Endodermal cell (in vitro differentiated cells): ENCODE measurements around the gene KMT5B. TPM values are rescaled to one million over a fixed set of nuclear protein-coding genes. Genes with fewer than 3 reads are reported as not detected.

Source experiments
- DNase-seq: peaks from one replicate; pipeline ENCODE4 v3.0.0-alpha.2; 2017
- H3K27ac ChIP-seq: 2 replicates; pipeline ENCODE4 v1.5.1; 2013; ENCODE audit warnings: mild to moderate bottlenecking, low read depth, low read length, moderate library complexity
- H3K27me3 ChIP-seq: 2 replicates; pipeline ENCODE4 v1.6.1; 2013; ENCODE audit warnings: mild to moderate bottlenecking, low read length, moderate library complexity; ENCODE audit not compliant: insufficient read depth, control insufficient read depth, poor library complexity, severe bottlenecking
- H3K36me3 ChIP-seq: 2 replicates; pipeline ENCODE4 v1.7.0; 2013; ENCODE audit warnings: mild to moderate bottlenecking, low read length, moderate library complexity; ENCODE audit not compliant: control insufficient read depth, insufficient read depth
- H3K4me1 ChIP-seq: one replicate; pipeline ENCODE4 v1.7.0; 2013; ENCODE audit warnings: low read length; ENCODE audit not compliant: control insufficient read depth, insufficient read depth
- H3K4me3 ChIP-seq: 2 replicates; pipeline ENCODE4 v1.5.1; 2013; ENCODE audit warnings: mild to moderate bottlenecking, low read length, moderate library complexity
- H3K9ac ChIP-seq: 2 replicates; pipeline ENCODE4 v1.6.1; 2013; ENCODE audit warnings: mild to moderate bottlenecking, low read length, moderate library complexity; ENCODE audit not compliant: poor library complexity, severe bottlenecking; ENCODE audit errors: extremely low read depth
- H3K9me3 ChIP-seq: 2 replicates; pipeline ENCODE4 v1.6.1; 2013; ENCODE audit warnings: mild to moderate bottlenecking, low read length, moderate library complexity; ENCODE audit not compliant: control insufficient read depth
- H3K27ac Mint-ChIP-seq: 2 replicates; pipeline ENCODE4 v1.8.0; 2020; ENCODE audit warnings: mixed read lengths
- H3K27me3 Mint-ChIP-seq: 2 replicates; pipeline ENCODE4 v1.8.0; 2021; ENCODE audit warnings: mild to moderate bottlenecking, mixed read lengths; ENCODE audit not compliant: insufficient read depth
- H3K36me3 Mint-ChIP-seq: 2 replicates; pipeline ENCODE4 v1.8.0; 2020; ENCODE audit warnings: low read depth, mixed read lengths
- H3K4me1 Mint-ChIP-seq: 2 replicates; pipeline ENCODE4 v1.8.0; 2020; ENCODE audit warnings: mixed read lengths
- H3K4me3 Mint-ChIP-seq: 2 replicates; pipeline ENCODE4 v1.8.0; 2020; ENCODE audit warnings: mild to moderate bottlenecking, moderate library complexity, mixed read lengths
- H3K9me3 Mint-ChIP-seq: 2 replicates; pipeline ENCODE4 v1.8.0; 2020; ENCODE audit warnings: mild to moderate bottlenecking, mixed read lengths
- WGBS, 2 experiments: methylation state at CpG; one replicate each; pipeline versions ENCODE4 v1.1.5 to v1.1.7; 2013; ENCODE audit warnings: missing lambda C conversion rate in 2 of 2, mixed read lengths in 1 of 2; ENCODE audit not compliant: insufficient coverage in 1 of 2, insufficient read length in 1 of 2; 5-methylcytosine and 5-hydroxymethylcytosine counted together
- total RNA-seq, 2 donors: library from RNA; stranded (reverse); fragmentation: NEBNext Ultra II Directional in 1 of 2; extraction: Animal tissue kit (Norgen Biotek cat#: 25700) in 1 of 2; gene quantifications; 2 replicates in 1 of 2; 3 replicates in 1 of 2; pipeline ENCODE4 v1.2.1, GENCODE V29; 2021
- TF ChIP-seq, protein P1 (sequence below): fragments of 200-600 bp; sonication (generic); conservative IDR thresholded peaks from 2 replicates; pipeline ENCODE4 v1.5.0; 2021; ENCODE audit warnings: antibody characterized with exemption, mild to moderate bottlenecking

KMT5B gene
- total RNA-seq, 2 donors from 2014 or later: 53.3 to 62.3 TPM

DNA sequence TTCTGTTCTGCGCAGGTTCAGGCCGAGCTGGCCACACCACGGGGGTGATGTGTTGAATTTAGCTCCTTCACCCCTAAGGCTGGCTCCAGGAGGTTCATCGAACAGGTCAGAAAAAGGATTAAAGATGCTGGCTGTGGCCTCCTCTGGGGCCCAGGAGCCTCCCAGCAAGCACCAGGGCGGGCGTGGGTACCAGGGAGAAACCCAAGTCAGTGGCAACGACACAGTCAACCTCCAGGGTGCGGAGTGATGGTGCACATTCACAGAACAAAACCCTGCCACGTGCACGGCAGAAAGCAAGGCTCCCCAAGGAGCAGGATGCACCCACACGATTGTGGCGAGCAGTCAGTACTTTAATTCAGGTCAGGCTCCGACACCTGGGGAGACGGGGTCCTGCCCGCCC is 47.9 kb upstream of the KMT5B start:
- Mint-ChIP-seq H3K4me1 (peaks cover 4% of the 10 kb centered on the region), H3K27ac (no peak overlapping the region), H3K27me3 (peaks cover 4% of the 10 kb centered on the region), H3K36me3 (peaks cover 40% of the 10 kb centered on the region), H3K9me3 (no peaks in the 10 kb centered on the region), H3K4me3 (no peak overlapping the region)
- H3K9ac ChIP-seq: no peak overlapping the region
- no peak for DNase-seq
- H3K36me3 ChIP-seq: peaks cover 36% of the 10 kb centered on the region
- H3K27ac ChIP-seq: no peak overlapping the region
- no peaks in the 10 kb centered on the region for H3K9me3 ChIP-seq
- TF ChIP-seq, protein P1, sequence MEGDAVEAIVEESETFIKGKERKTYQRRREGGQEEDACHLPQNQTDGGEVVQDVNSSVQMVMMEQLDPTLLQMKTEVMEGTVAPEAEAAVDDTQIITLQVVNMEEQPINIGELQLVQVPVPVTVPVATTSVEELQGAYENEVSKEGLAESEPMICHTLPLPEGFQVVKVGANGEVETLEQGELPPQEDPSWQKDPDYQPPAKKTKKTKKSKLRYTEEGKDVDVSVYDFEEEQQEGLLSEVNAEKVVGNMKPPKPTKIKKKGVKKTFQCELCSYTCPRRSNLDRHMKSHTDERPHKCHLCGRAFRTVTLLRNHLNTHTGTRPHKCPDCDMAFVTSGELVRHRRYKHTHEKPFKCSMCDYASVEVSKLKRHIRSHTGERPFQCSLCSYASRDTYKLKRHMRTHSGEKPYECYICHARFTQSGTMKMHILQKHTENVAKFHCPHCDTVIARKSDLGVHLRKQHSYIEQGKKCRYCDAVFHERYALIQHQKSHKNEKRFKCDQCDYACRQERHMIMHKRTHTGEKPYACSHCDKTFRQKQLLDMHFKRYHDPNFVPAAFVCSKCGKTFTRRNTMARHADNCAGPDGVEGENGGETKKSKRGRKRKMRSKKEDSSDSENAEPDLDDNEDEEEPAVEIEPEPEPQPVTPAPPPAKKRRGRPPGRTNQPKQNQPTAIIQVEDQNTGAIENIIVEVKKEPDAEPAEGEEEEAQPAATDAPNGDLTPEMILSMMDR: no peak
- no peaks in the 10 kb centered on the region for H3K4me1 ChIP-seq
- WGBS, 2 experiments: 88 to 90% methylated on average over 11 to 15 of the region's 15 CpGs
- no peak overlapping the region for H3K4me3 ChIP-seq
- H3K27me3 ChIP-seq: no peaks in the 10 kb centered on the region

DNA sequence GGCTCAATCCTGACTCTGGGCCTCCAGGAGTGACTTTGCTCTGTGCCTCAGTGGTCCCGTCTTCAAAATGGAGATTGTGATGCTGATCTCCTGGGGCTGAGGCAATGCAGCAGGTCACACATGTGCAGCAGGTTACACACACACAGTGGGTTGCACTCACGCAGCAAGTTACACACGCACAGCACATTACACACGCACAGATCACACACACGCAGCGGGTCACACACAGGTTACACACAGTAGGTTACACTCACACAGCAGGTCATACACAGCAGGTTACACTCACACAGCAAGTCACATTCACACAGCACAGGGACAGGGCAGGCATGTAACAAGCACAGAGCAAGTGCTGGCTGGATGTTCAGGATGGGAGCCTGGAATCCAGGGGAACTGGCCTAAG is 47.4 kb upstream of the KMT5B start:
- WGBS, 2 experiments: 92 to 100% methylated on average over 5 to 6 of the region's 6 CpGs
- Histone ChIP-seq H3K4me1 (no peaks in the 10 kb centered on the region), H3K4me3 (no peak overlapping the region), H3K9ac (no peak overlapping the region), H3K27ac (no peak overlapping the region), H3K27me3 (no peaks in the 10 kb centered on the region), H3K9me3 (no peaks in the 10 kb centered on the region), H3K36me3 (peaks cover 33% of the 10 kb centered on the region)
- Mint-ChIP-seq H3K4me3 (no peak overlapping the region), H3K36me3 (peaks cover 39% of the 10 kb centered on the region), H3K9me3 (no peaks in the 10 kb centered on the region), H3K4me1 (peaks cover 4% of the 10 kb centered on the region), H3K27me3 (peaks cover 4% of the 10 kb centered on the region), H3K27ac (no peak overlapping the region)
- no peak for DNase-seq
- TF ChIP-seq, protein P1: no peak

- Mint-ChIP-seq H3K4me1 (peaks cover 4% of the 10 kb centered on the region), H3K36me3 (peaks cover 29% of the 10 kb centered on the region), H3K4me3 (no peak overlapping the region), H3K9me3 (no peaks in the 10 kb centered on the region), H3K27ac (peak overlapping the region; percentile 74), H3K27me3 (peaks cover 4% of the 10 kb centered on the region)
- TF ChIP-seq, protein P1: no peak
- Histone ChIP-seq H3K4me3 (no peak overlapping the region), H3K9me3 (no peaks in the 10 kb centered on the region), H3K27ac (peak overlapping the region; percentile 6), H3K27me3 (no peaks in the 10 kb centered on the region), H3K36me3 (peaks cover 33% of the 10 kb centered on the region), H3K4me1 (no peaks in the 10 kb centered on the region), H3K9ac (no peak overlapping the region)
- WGBS, 2 experiments: 92 to 94% methylated on average over 9 to 15 of the region's 15 CpGs
- DNase-seq: no peak
Observed at GRCh38 chr11:68259122-68259959, 46.2 kb upstream of the KMT5B start.
